ENCODE results near the gene ADAMTS6.

DNA sequence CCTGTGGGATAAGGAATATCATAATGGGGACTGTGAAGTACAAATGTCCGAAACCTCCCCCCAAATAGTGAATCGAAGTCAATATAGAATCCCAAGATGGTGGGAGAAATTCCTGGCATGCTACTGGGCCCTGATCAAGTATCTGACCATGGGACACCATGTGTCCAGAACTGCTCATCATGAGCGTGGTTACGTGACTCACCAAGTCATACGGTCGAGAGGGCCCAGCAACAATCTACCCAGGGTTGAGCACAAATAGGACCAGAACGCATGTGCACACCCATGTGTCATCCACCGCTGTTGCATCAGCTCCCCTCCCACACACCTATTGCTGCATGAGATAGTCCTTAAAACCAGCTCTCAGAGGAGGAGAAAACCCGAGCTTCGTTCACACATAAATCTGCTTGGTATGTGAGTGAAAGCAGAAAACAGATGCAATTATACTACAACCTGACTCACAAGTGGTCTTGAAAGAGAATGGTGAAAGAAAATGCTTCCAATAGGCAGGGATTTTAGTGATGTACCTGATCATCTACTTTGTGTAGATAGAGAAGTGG is 359.8 kb downstream of the ADAMTS6 start:
- TF ChIP-seq CTCF (IDR thresholded peaks at IDR 0.05) = no peak
- no peak for TF ChIP-seq POLR2A (IDR thresholded peaks at IDR 0.05)

Measured in heart left ventricle (tissue), 13 donors.